Ureter (tissue), 1 donor: Measurements from ENCODE around the gene AKT3. TPM values are rescaled to one million over a fixed set of nuclear protein-coding genes. Genes with fewer than 3 reads are reported as not detected.

Experiments
- DNase-seq: peaks from one replicate; pipeline ENCODE4 v3.0.0-alpha.2; 2020; ENCODE audit warnings: low spot score
- total RNA-seq: library from RNA; stranded (reverse); gene quantifications from one replicate; pipeline ENCODE4 v1.2.4, GENCODE V29; 2023
- donor health status: DM: yes; HTN: yes; CAD: no.

Gene AKT3
- total RNA-seq, 1 donor from 2014 or later = 82.3 TPM

DNA sequence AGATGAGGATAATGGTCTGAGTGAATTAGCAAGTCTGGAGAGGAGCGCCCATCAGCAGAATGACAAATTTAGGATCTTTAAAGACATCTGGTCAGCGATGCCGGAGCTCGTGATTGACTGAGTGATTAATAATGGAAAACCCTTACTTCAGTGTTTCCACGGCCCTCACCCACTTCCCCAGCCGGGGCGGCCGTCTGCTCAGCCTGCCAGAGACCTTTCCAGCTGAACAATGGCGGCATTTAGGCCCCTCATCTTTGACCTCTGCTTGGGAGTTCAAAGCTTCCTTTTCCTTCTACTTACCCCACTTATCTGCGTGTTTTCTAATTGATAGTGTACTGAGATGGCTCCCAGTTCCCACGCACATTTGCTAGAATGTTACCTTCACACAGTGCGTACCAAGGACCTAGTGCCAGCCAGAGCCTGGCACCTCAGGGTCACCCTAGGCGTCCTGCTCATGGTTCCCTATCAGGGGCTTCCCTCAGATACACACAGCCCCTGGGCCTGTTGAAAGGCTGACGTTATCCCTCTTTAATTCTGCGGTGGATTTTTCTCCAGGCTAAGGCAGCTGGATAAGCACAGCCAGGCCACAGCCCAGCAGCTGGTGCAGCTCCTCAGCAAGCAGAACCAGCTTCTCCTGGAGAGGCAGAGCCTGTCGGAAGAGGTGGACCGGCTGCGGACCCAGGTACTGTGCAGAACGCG lies 361.4 kb downstream of the AKT3 start:
- peak; percentile 8 for DNase-seq

DNA sequence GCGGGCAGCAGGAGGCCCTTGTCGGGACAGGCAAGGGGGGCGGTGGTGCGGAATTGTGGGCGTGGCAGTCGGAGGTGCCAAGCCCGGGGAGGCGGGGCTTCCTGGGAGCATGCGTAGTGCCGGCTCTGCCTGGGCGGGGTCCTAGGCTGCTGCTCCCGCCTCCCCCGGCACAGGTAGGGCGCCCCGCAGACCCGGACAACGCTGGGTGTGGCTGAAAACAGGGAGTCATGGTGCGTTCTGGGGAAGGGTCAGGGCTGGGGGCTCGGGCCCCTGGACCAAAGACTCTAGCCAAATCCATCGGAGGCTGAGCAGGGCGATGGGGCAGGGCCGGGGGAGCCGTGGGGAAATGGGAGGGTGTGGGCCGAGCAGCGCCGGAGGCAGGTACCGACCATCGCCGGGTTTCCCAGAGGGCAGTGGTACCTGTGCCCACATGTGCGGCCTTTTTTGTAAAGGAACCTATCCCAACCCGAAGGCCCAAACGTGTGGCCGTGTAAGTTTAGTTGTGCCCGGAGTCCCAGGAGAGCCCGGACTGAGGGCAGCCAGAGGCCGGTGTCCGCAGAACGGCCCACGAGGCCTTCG lies 362.3 kb downstream of the AKT3 start:
- no peak for DNase-seq

DNA sequence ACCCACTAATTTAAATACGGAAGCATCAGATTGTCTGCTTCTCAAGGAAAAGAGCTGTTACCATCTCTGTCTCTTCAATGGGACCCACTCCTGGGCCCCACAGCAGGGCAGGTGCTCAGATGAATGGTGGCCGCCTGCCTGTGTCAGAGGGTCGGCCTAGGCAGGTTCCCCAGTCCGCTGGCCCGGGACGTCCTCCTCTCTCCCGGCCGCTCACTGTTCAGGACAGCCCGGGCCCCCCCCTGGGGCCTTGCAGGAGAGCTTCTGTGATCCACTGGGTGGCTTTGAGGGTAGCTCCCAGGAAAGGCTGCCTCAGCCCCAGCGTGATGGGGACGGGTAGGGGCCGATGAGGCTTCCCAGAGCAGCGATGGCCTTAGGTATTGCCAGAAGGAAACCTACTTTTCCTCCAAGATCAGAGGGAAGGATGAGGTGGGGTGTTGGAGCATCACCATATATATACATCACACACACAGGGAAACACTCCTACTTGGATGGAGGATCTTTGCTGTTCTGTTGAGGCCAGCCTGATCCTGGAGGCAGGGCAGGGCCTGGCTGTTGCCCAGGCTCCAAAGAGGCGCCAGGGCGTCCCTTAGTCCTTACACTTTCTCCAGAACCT lies 362.9 kb downstream of the AKT3 start:
- DNase-seq = no peak

DNA sequence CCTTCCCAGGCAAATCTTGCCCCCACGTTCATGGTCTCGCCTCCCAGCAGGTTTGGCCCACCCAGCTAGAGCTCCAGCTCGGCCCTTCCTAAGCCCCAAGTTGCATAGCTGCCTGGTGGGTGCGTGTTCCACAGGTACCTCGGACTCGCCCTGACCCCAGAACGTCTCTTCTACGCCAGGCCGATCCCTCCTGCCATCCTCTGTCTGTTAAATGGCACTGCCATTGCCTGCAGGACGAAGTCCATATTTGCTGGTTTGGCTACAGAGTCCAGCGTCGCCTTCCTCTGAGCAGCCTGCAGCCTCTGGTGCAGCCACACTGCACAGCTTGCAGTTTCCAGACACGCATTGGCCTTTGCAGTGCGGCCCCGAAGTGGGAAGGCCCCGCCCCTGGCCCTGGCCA lies 366.1 kb downstream of the AKT3 start:
- DNase-seq = no peak

DNA sequence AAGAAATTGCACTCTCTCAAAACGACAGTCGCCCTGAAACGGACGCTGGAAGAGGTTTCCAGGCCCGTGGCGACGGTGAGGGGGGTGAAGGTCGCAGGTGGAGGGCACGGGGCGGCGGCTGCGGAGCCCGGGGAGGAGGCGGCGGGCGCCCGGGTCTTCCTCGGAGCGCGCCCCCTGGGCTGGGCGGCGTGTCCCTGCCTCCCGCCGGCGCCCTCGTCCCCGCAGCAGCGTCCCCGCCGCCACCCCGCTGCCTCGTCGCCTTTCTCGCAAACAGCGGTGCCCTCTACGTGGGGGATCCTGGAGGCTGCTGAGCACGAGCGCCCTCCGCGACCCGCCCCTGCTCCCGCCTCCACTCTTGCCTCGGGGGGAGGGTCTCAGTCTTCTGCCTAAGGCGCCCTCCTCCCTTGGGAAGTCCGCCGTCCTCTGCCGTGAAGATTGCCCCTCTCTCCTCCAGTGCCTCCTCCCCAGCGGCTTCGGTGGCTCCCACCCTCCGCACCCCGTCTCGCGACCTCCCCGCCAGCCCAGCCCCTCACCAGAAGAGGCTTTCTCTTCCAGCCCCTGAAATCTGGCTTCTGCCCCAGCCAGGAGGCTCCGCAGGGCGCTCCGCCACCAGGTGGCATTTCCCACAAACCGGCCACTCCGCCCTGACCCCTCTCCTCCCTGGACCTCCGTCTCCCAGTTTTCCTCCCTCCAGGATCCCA lies 366.8 kb downstream of the AKT3 start:
- DNase-seq = no peak

DNA sequence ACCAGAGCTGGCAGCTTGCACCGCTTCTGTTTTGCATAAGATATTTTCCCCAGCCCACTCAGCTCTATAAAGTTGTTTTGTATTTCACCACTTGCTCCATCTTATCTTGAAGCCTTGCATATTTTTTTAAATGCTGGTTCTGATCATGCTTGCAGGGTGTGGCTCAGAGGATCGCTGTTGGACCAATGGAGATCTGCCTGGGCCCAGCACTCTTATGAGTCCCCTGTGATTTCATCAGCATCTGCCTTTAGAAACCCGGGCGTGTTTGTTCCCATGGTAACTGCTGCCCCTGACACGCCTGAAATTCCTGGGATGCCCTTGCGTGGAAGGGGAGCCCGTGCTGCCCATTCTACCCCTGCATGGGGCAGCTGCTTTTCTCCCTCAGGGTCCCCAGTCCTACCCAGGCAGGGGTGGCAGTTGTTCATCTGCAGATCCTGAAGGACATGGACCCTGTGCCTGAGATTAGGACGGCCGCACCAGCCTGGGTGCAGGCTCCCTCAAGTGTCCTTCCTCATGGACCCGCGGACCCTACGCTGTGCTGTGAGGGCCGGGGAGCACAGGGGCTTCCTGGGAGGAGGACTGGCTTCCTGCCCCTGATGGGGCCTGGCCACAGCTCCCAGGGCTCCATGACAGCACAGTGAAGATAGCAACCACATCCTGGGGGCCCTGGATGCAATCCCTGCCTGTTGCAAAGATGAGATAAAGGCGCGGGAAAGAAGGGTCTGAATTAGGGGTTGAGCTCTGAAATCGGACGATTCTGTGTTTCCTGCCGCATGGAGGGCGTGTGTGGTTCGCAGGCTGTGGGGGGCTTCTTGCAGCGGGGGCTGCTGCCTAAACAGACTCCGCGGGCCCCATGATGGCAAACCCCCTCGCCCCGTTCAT lies 367.7 kb downstream of the AKT3 start:
- DNase-seq = no peak

DNA sequence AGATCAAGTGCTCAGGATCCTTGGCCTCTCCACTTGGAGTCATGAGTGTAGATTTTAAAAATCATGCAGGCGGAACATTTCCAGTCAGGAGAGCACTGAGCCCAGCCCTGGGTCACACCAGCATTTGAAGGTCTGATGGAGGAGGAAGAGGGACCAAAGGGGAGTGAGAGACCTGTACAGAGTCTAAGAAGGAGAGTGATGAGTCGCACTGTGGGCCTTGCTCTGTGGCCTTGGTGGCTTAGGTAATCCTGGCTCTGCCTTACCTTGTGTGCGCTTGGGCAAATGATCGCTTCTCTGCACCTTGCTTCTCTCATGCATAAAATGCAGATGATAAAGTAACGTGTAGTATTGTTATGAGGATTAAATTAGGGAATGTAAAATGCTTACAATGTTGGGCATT lies 368.9 kb downstream of the AKT3 start:
- DNase-seq = no peak

DNA sequence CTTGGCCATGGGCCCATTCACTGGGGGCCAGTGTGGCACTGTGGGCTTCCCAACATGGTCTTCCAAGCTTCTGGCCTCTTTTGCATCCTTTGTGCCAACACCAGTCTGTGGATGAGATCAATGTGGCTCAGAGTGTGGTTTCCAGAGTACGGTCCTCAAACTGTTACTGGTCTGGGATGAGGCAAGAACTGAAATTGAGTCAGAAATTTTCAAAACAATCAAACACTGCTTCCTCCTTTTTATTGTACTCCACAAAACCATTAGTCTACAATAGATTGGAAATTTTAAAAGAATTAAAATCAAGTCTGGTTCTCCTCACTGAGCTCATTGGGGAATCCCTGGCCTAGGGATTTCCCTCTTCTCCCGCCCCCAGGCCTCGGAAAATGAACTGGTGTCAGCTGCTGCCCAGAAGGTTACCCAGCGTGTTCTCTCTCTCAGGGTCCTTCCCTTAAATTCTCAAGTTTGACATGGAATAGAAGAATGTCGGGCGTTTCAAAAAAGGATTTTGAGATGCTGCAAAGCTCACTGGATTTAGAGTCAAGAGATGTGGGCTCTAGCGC lies 372.2 kb downstream of the AKT3 start:
- no peak for DNase-seq

DNA sequence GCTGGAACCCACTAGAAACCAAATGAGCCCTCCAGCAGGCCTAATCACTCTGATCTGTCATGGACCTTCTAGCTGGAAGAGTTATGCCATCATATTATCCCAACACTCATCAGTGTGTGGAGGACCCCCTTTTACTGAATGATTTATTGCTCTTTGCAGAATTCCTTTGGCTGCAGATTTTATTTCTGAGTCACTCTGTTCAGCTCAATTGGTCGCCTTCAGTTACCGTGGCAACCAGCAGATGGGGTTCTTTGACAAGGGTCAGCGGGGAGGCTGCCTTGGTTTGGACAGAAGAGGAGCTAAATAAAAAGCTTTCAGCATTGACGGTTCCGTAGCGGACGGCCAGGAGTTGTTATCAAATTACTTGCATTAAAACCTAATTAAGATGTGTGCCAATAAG lies 374.1 kb downstream of the AKT3 start:
- no peak for DNase-seq

DNA sequence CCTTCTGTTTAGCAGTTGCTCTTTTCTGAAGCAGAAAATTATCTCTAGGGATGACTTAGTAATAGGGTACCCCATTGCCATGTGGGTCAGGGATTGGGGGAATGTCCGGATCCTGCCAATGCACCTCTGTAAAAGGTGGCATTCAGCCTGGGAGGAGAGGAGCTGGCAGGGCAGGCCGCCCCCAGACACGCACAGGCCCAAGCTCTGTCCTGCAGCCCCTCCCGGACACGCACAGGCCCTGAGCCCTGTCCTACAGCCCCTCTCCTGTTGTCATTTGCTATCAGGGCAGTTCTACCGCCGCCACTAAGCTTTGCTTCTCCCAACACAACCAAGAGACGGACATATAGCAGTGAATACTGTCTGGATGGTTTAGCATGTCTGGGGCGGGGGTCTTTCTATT lies 375.1 kb downstream of the AKT3 start:
- no peak for DNase-seq

DNA sequence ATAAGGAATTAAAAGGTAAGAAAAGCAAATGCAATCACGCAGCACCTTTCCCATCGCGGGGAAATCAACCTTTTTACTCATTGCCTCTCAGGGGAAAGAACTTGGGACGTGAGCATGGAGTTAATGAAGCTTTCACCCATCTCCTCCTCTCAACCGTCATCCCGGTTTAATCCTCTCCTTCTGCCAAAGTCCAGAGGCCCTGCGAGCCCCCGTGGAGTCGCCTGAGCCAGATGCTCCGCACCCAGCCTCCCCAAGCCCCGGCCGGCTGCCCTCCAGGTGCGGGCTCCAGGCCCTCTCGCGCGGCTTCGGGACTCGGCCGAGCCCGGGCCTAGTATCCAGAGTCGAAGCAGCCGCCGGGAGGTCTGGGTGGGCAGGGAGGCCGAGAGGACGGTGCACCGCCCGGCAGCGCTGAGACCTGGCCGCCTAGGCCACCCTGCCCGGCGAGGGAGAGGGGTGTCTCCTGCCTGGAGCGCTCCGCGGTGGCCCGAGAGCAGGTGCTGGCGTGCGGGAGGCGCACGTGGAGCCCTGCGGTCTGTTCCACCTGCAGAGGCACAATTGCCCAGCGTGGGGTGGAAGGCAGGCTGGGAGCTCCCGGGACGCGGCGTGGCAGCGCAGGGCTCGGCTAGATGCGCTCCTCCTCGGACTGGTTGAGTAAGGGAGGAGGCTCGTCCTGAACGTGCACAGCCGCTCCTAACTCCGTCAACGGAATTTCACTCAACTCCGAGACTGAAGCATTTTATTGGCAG lies 375.7 kb downstream of the AKT3 start:
- no peak for DNase-seq

DNA sequence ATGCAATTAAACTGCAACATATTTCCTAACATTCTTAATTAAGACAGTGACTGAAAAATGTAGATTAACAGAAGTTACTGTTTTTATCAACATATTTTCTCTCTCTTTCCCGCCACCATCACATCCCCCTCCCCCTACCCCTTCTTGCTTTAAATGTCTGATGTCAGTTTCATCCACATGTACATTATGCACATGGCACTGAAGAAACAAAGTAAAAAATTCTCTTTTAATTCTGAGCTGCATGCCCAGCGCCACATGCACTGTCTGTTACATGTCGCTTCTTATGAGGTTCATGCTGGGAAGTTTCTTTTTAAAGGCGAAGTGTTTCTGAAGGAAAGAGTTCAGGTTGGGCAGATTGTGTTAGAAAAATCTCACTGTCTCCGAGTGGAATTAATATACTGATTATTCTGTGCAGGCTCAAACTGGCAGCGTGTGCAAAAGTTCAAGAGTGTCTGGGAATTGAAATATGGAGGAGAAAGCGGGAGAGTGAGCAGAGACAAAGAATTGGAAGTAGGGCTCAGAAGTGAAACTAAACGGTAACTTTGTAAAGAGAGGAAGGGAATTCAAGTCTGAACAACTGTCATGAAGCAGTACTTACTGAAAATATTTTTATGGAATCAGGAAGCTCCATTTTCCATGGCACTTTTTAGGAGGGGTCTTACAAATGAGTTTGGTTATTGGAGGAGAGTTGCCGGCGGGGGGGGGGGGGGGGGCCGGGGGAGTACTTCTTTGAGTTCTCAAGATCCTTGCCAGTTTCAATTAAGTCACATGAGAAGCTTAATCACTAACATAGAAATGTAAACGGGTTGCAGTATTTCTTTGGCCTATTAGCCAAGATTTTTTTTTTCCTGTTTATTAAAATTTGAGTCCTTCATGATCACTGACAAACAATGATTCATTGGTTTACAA lies 376.6 kb downstream of the AKT3 start:
- DNase-seq = no peak

DNA sequence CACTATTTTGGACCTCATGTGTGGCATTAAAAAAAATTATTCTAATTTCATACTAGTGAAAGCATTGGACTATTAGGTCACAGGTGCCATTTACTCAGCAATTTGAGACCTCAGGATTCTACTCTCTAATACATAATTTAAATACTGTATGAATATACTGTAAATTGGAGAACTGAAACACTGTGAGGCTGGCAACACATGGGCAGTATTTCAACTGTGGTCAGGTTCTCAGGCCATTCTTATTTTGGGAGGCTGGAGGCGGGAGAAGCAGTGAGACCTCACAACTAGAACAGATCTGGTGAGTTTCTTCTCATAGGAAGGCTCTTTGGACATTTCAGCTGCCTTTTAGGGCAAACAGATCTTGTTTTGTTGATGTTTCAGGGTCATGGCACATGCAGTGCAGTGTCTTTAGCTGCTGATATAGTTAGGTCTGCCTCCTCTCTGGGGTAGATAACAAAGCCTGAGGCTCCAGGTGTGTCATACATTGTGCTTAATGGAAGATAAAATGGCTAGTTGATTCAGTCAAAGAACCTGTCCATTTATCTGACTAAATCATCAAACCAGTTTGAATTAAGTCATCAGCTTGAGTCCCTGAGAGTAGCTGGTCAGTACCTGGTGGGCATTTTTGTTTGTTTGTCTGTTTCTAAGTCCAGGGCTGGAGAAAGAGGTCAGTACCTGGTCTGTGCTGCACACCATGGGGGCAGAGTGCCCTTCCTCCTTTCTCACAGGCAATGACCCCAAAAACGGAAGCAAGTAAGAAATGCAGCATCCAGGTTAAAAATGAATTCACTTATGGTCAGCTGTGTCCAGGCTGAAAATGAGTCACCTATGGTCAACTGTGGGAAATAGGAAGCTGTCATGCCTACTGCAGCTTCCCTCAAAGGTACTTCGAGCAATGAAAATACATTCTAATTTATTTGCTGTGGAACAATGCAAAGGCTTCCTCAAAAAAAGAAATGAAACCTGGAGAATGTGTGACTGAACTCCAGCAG lies 378.0 kb downstream of the AKT3 start:
- no peak for DNase-seq

DNA sequence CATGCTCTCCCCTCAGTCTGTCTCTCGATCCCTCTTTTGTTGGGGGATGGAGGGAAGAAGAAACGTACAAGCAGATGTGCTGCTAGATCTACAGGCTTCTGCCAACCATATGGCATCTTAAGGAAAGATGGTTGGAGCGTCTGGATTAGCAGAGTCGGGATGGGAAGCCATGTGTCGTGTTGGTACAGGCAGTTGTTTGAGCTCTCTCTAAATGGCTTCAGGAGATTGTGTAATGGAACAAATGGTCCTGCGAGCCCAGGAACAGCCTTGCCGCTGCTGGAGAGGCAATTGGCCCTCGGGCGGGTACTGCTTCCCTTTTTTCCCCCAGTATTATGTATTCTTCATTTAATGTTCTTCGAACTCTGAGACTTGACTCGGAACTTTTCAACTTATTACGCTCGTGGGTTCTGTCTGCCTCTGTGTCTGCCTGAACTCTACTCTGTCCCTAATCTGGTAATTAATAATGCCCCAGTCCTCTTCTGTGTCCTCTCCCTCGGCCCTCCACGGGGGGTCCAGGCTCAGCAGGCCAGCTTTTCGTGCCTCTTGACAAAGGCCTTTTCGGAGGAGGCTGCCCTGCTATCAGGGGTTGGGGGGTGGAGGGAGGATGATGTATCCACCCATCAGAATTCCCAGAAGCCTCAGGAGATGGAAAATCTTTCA lies 378.9 kb downstream of the AKT3 start:
- DNase-seq = no peak

DNA sequence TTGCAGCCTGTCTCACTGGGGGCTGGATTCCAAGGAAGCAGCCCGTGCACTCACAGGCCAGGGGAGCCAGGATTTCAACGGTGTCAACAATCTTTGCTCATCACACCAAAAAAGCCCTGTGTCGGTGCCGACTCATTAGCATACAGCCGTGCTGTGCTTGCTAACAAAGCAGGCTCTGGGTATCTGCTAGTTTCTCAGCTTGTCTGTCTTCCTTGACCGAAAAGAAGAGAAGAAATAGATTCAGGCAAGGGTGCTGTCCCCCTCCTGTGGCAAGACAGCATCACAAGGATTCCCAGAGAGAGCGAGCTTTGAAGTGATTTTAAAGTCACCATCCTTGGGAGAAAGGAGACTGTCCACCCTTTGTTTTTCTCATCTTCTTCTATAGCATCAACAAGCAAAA lies 379.5 kb downstream of the AKT3 start:
- DNase-seq = no peak

DNA sequence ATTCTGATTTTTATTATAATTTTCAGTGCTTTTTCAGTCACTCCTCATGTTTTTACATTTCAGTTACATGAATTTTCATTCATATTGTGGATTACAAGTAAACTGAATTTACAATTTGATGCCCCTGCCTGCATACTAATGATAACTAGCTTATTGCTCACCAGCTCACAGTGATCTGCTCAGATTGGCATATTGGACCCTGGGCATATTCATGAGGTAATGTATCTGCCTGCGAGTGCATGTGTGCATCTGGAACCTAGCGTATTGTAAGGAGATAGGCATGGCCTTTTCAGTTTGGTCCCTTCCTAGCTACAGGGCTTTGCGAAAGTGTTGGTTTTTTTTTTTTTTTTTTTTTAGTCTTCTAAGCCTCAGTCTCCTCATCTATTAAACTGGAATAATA lies 380.5 kb downstream of the AKT3 start:
- no peak for DNase-seq

DNA sequence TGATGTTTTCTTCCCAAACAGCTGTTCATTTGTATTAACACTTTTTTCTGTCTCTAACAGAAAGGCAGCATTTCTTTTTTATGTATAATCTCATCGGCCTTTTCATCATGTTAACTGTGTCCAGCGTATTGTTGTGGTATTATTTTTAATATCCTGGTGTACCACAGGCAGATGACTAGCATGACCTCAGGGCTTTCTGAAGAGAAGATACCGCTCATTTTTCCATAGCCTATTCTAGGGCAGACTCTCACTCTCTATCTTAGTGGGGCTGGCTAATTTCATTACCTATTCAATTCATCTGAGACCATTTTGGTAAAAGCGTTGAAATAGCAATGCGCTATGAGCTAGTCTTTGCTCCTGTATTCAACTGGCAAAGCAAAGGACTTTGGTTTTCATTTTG lies 384.3 kb downstream of the AKT3 start:
- no peak for DNase-seq

DNA sequence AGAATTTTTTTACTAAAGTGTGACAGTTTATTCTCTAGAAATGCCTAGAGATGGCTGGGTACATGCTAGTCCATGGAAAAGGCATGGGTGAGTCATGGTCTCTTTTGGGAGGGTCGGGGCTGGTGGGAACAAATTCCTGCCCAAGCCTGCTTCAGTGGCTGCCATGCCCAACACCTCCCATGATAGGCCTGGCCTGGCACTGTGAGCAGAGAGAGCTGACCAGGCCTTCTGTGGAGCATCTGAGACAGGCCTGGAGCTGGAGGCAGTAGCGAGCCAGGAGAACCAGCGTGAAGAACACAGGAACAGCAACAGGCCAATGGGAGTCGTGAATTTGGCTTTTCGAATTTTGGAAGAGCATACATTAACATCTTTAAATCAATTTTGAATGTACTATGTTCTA lies 385.0 kb downstream of the AKT3 start:
- no peak for DNase-seq
